Left lung (tissue), 10 donors: ENCODE data around the gene CCBE1. TPM values are rescaled to one million over a fixed set of nuclear protein-coding genes. Genes with fewer than 3 reads are reported as not detected.

ENCODE experiments used
- ATAC-seq: fragments of 200-7000 bp; cut with Tn5 transposase; one replicate; pipeline ENCODE4 v1.9.1; 2020; ENCODE audit warnings: moderate library complexity
- DNase-seq, 4 donors: peaks; one replicate each; pipeline ENCODE4 v3.0.0-alpha.2; 2013 to 2020
- H3K27ac ChIP-seq, 2 donors: fragments of 200-600 bp; sonication (generic) in 1 of 2; one replicate each; pipeline versions ENCODE4 v1.5.0 to v1.8.0; 2020 to 2021
- H3K27me3 ChIP-seq, 2 donors: fragments of 200-600 bp; sonication (generic) in 1 of 2; one replicate each; pipeline versions ENCODE4 v1.5.0 to v1.8.0; 2020 to 2021
- H3K36me3 ChIP-seq, 2 donors: fragments of 200-600 bp; sonication (generic) in 1 of 2; one replicate each; pipeline versions ENCODE4 v1.5.0 to v1.8.0; 2020 to 2021
- H3K4me1 ChIP-seq, 2 donors: fragments of 200-600 bp; one replicate each; pipeline ENCODE4 v1.8.0; 2021
- H3K4me3 ChIP-seq, 2 donors: fragments of 200-600 bp; sonication (generic) in 1 of 2; one replicate each; pipeline versions ENCODE4 v1.5.0 to v1.8.0; 2020 to 2021; ENCODE audit warnings: mild to moderate bottlenecking in 1 of 2
- H3K9me3 ChIP-seq, 2 donors: fragments of 200-600 bp; sonication (generic) in 1 of 2; one replicate each; pipeline versions ENCODE4 v1.5.0 to v1.8.0; 2020 to 2021
- CTCF ChIP-seq, 2 donors: fragments of 200-600 bp; sonication (generic) in 1 of 2; IDR thresholded peaks; one replicate each; pipeline versions ENCODE4 v1.5.0 to v1.8.0; 2021; ENCODE audit warnings: antibody characterized with exemption in 2 of 2
- intact Hi-C, 2 donors: fragments of 100-400 bp; cut with DNase I; formaldehyde crosslinking; loops; one replicate each; pipeline versions ENCODE4 v1.11.2 to v1.14.2; 2022
- polyA plus RNA-seq, 6 donors: library from polyadenylated mRNA; unstranded; fragments of 120-200 nt; gene quantifications; one replicate each; pipeline ENCODE4 v1.2.1, GENCODE V29; 2013; ENCODE audit not compliant: insufficient read length in 6 of 6
- total RNA-seq, 2 donors: library from RNA; stranded (reverse); fragmentation: NEBNext Ultra II Directional; extraction: Animal tissue kit (Norgen Biotek cat#: 25700); gene quantifications; one replicate each; pipeline ENCODE4 v1.2.1, GENCODE V29; 2021
- donor health status: DM: no; HTN: yes; CAD: no.
- donor health status: DM: no; HTN: no; CAD: no.

The CCBE1 gene
- total and polyA plus RNA-seq, 8 donors = 16.0 to 96.5 (median 84.1) TPM

GRCh38 chr18:59610546-59611140 is 86.6 kb downstream of the CCBE1 start:
- no peak overlapping the region for H3K4me3 ChIP-seq
- intact Hi-C loops = no loop called here
- no peaks in the 10 kb centered on the region for H3K36me3 ChIP-seq
- no peak for TF ChIP-seq CTCF (IDR thresholded peaks at IDR 0.05)
- H3K9me3 ChIP-seq = no peaks in the 10 kb centered on the region
- no peak overlapping the region for H3K27ac ChIP-seq
- no peaks in the 10 kb centered on the region for H3K27me3 ChIP-seq
- ATAC-seq = no peak
- no peaks in the 10 kb centered on the region for H3K4me1 ChIP-seq
- no peak for DNase-seq

DNA sequence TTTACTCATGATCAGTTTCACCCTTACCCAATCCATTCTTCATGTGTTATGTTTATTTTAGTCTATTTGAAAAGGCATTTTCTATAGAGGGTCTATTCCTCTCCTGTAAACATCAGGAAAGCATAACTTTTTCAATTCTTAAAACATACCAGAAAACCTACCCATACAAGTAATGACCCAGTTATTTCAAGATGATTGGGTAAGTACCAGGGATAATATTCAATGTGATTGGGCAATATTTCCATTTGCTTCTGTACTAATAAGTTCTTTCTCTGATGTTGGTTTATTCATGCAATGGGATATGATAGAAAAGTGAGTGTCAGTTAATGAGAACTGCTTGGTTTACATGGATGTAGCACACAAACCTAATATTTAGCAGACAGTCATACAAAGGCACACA is 87.6 kb downstream of the CCBE1 start:
- no peak for ATAC-seq
- no peak for DNase-seq
- Histone ChIP-seq H3K27ac (no peak overlapping the region), H3K27me3 (no peaks in the 10 kb centered on the region), H3K36me3 (no peaks in the 10 kb centered on the region), H3K4me1 (no peaks in the 10 kb centered on the region), H3K4me3 (no peak overlapping the region), H3K9me3 (no peaks in the 10 kb centered on the region)
- no peak for TF ChIP-seq CTCF (IDR thresholded peaks at IDR 0.05)
- intact Hi-C loops = no loop called here

GRCh38 chr18:59607471-59607870 is 89.8 kb downstream of the CCBE1 start:
- Histone ChIP-seq H3K36me3 (no peaks in the 10 kb centered on the region), H3K9me3 (no peaks in the 10 kb centered on the region), H3K4me1 (no peaks in the 10 kb centered on the region), H3K27ac (no peak overlapping the region), H3K27me3 (no peaks in the 10 kb centered on the region), H3K4me3 (no peak overlapping the region)
- no peak for TF ChIP-seq CTCF (IDR thresholded peaks at IDR 0.05)
- intact Hi-C loops = no loop called here
- DNase-seq = no peak
- no peak for ATAC-seq

DNA sequence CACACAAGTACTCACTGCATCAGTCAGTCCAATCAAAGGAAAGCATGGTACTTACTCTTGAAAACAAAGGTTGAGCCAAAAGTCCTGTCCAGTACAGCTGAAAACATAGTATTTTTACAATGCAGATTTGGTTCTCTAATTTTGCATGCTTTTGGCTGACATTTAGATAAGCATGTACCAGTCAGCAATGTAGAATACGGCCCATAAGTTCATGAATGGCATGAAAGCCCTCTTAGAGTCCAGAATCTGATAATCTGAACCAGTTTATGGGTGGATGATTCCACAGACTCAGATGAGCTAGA is 90.2 kb downstream of the CCBE1 start:
- ATAC-seq = no peak
- TF ChIP-seq CTCF (IDR thresholded peaks at IDR 0.05) = no peak
- Histone ChIP-seq H3K36me3 (no peaks in the 10 kb centered on the region), H3K4me1 (no peaks in the 10 kb centered on the region), H3K9me3 (no peaks in the 10 kb centered on the region), H3K27ac (no peak overlapping the region), H3K27me3 (no peaks in the 10 kb centered on the region), H3K4me3 (no peak overlapping the region)
- DNase-seq = no peak
- intact Hi-C loops = no loop called here

GRCh38 chr18:59606193-59607077 is 90.8 kb downstream of the CCBE1 start:
- TF ChIP-seq CTCF (IDR thresholded peaks at IDR 0.05) = no peak
- DNase-seq = peak in 2 of 4 donors; percentile 36 to 59
- no peak overlapping the region for H3K4me3 ChIP-seq
- H3K27me3 ChIP-seq = no peaks in the 10 kb centered on the region
- no peak overlapping the region for H3K27ac ChIP-seq
- ATAC-seq = no peak
- intact Hi-C loops = no loop called here
- no peaks in the 10 kb centered on the region for H3K4me1 ChIP-seq
- no peaks in the 10 kb centered on the region for H3K36me3 ChIP-seq
- no peaks in the 10 kb centered on the region for H3K9me3 ChIP-seq
